ENCODE measurements around the gene CHD3. TPM values are rescaled to one million over a fixed set of nuclear protein-coding genes. Genes with fewer than 3 reads are reported as not detected.

The CHD3 gene
- total and polyA plus RNA-seq, 2 of the 13 experiments (the other 11 are each of a cell fraction or from before 2014, with no cell fraction given): 2.7 to 3.7 TPM

DNA sequence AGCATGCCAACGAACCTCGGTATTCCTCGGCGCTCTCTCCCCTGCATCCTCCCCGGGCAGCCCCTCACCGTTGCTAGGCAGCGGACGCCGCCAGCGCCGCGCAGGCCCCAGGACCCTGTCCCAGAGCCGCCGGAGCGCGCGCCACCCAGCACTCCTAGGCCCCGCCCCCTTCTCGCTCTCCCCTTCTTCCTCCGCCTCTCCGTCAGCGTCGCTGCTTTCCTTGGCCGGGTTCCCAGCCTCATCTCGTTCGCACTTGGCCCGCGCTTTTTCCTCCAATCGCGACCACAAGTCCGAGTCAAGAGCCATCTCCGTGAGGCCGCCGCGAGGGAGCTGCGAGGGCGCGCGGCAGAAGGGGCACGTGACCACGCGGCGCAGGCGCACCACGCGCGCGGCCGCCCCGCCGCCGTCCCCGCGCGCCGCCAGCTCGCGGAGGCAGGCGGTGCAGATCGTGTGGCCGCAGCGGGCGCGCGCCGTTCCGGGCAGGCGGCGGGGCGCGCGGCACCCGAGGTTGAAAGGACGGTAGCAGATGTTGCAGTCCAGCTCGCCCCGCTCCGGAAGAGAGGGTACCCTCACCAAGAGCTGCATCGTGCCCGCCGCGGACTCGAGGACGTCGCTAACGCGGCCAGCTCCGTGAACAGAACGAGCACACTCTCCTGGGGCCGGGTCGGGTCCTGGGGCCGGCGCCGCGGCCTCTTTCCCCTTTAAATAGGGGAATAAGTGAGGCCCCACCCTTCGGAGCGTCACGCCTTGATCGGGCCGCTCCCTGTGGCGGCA lies 27.2 kb downstream of the CHD3 start, which contains the start of gene RNF227 (continued):
- TF ChIP-seq REPIN1 (CRISPR knock-in tag; IDR thresholded peaks at IDR 0.05; ENCODE audit: borderline replicate concordance, low read depth) (no peak), ATM (IDR thresholded peaks at IDR 0.05; ENCODE audit: borderline replicate concordance) (no peak), ZNF543 (CRISPR knock-in tag; IDR thresholded peaks at IDR 0.05) (0 out of 2 replicates have a peak, but pooled peaks have one; percentile 57), ZNF329 (CRISPR knock-in tag; IDR thresholded peaks at IDR 0.05; ENCODE audit: low read depth) (no peak; the same call in 1 of the 2 replicates), ZFAT (CRISPR knock-in tag; conservative IDR thresholded peaks at IDR 0.05) (0 out of 2 replicates have a peak, but pooled peaks have one; percentile 80), RAD51 (IDR thresholded peaks at IDR 0.05; ENCODE audit: borderline replicate concordance) (peak; percentile 53), CENPX (CRISPR knock-in tag; IDR thresholded peaks at IDR 0.05) (no peak), CREB1 (IDR thresholded peaks at IDR 0.05) (no peak), CREB1 (CRISPR knock-in tag; IDR thresholded peaks at IDR 0.05) (no peak), MIER3 (CRISPR knock-in tag; IDR thresholded peaks at IDR 0.05; ENCODE audit: borderline replicate concordance) (no peak), ZNF557 (CRISPR knock-in tag; IDR thresholded peaks at IDR 0.05) (peak; percentile 89), DPF2 (CRISPR knock-in tag; IDR thresholded peaks at IDR 0.05; ENCODE audit: borderline replicate concordance, low read depth) (no peak), ZNF670 (CRISPR knock-in tag; IDR thresholded peaks at IDR 0.05; ENCODE audit: borderline replicate concordance) (no peak)
- TF ChIP-seq, protein P1, sequence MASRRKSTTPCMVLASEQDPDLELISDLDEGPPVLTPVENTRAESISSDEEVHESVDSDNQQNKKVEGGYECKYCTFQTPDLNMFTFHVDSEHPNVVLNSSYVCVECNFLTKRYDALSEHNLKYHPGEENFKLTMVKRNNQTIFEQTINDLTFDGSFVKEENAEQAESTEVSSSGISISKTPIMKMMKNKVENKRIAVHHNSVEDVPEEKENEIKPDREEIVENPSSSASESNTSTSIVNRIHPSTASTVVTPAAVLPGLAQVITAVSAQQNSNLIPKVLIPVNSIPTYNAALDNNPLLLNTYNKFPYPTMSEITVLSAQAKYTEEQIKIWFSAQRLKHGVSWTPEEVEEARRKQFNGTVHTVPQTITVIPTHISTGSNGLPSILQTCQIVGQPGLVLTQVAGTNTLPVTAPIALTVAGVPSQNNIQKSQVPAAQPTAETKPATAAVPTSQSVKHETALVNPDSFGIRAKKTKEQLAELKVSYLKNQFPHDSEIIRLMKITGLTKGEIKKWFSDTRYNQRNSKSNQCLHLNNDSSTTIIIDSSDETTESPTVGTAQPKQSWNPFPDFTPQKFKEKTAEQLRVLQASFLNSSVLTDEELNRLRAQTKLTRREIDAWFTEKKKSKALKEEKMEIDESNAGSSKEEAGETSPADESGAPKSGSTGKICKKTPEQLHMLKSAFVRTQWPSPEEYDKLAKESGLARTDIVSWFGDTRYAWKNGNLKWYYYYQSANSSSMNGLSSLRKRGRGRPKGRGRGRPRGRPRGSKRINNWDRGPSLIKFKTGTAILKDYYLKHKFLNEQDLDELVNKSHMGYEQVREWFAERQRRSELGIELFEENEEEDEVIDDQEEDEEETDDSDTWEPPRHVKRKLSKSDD (CRISPR knock-in tag; IDR thresholded peaks at IDR 0.05; ENCODE audit: low read depth): 0 out of 2 replicates have a peak, but pooled peaks have one; percentile 59
- TF ChIP-seq, protein P2, sequence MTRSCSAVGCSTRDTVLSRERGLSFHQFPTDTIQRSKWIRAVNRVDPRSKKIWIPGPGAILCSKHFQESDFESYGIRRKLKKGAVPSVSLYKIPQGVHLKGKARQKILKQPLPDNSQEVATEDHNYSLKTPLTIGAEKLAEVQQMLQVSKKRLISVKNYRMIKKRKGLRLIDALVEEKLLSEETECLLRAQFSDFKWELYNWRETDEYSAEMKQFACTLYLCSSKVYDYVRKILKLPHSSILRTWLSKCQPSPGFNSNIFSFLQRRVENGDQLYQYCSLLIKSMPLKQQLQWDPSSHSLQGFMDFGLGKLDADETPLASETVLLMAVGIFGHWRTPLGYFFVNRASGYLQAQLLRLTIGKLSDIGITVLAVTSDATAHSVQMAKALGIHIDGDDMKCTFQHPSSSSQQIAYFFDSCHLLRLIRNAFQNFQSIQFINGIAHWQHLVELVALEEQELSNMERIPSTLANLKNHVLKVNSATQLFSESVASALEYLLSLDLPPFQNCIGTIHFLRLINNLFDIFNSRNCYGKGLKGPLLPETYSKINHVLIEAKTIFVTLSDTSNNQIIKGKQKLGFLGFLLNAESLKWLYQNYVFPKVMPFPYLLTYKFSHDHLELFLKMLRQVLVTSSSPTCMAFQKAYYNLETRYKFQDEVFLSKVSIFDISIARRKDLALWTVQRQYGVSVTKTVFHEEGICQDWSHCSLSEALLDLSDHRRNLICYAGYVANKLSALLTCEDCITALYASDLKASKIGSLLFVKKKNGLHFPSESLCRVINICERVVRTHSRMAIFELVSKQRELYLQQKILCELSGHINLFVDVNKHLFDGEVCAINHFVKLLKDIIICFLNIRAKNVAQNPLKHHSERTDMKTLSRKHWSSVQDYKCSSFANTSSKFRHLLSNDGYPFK (CRISPR knock-in tag; IDR thresholded peaks at IDR 0.05; ENCODE audit: borderline replicate concordance): no peak; the same call in 1 of the 2 replicates
- TF ChIP-seq, protein P3, sequence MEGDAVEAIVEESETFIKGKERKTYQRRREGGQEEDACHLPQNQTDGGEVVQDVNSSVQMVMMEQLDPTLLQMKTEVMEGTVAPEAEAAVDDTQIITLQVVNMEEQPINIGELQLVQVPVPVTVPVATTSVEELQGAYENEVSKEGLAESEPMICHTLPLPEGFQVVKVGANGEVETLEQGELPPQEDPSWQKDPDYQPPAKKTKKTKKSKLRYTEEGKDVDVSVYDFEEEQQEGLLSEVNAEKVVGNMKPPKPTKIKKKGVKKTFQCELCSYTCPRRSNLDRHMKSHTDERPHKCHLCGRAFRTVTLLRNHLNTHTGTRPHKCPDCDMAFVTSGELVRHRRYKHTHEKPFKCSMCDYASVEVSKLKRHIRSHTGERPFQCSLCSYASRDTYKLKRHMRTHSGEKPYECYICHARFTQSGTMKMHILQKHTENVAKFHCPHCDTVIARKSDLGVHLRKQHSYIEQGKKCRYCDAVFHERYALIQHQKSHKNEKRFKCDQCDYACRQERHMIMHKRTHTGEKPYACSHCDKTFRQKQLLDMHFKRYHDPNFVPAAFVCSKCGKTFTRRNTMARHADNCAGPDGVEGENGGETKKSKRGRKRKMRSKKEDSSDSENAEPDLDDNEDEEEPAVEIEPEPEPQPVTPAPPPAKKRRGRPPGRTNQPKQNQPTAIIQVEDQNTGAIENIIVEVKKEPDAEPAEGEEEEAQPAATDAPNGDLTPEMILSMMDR (CRISPR knock-in tag; IDR thresholded peaks at IDR 0.05): no peak; the same call in 1 of the 2 replicates
- TF ChIP-seq, protein P4, sequence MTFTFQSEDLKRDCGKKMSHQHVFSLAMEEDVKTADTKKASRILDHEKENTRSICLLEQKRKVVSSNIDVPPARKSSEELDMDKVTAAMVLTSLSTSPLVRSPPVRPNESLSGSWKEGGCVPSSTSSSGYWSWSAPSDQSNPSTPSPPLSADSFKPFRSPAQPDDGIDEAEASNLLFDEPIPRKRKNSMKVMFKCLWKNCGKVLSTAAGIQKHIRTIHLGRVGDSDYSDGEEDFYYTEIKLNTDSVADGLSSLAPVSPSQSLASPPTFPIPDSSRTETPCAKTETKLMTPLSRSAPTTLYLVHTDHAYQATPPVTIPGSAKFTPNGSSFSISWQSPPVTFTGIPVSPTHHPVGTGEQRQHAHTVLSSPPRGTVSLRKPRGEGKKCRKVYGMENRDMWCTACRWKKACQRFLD (CRISPR knock-in tag; IDR thresholded peaks at IDR 0.05; ENCODE audit: borderline replicate concordance): 0 out of 2 replicates have a peak, but pooled peaks have one; percentile 81
- TF ChIP-seq, protein P5, sequence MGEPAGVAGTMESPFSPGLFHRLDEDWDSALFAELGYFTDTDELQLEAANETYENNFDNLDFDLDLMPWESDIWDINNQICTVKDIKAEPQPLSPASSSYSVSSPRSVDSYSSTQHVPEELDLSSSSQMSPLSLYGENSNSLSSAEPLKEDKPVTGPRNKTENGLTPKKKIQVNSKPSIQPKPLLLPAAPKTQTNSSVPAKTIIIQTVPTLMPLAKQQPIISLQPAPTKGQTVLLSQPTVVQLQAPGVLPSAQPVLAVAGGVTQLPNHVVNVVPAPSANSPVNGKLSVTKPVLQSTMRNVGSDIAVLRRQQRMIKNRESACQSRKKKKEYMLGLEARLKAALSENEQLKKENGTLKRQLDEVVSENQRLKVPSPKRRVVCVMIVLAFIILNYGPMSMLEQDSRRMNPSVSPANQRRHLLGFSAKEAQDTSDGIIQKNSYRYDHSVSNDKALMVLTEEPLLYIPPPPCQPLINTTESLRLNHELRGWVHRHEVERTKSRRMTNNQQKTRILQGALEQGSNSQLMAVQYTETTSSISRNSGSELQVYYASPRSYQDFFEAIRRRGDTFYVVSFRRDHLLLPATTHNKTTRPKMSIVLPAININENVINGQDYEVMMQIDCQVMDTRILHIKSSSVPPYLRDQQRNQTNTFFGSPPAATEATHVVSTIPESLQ (CRISPR knock-in tag; conservative IDR thresholded peaks at IDR 0.05): no peak
